ENCODE data around the gene LGSN.
"Not testable (repeated sequence)": the region's sequence is repeated elsewhere in the genome, so short reads cannot be mapped to it uniquely, and the experiment has no call there.

The LGSN gene

DNA sequence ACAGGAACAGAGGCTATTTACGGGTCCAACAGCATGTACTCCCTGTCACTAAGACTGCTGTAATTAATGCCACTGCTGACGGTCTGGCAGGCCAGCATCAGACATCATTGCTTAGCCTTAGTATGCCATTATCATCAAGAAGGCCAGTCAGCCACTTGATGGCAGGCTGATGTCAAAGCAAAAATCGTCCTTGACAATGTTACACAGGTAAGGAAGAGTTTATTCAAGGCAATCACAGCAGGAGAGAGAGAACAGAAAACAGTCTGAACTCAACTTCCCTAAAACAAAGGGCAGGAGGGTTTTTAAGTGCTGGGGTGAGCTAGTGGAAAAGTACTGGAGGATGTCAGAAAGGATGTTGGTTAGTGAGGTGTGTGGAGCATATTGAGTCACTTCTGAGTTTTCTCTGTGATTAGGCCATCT lies 83.4 kb downstream of the LGSN start:
- TF ChIP-seq, protein P1, sequence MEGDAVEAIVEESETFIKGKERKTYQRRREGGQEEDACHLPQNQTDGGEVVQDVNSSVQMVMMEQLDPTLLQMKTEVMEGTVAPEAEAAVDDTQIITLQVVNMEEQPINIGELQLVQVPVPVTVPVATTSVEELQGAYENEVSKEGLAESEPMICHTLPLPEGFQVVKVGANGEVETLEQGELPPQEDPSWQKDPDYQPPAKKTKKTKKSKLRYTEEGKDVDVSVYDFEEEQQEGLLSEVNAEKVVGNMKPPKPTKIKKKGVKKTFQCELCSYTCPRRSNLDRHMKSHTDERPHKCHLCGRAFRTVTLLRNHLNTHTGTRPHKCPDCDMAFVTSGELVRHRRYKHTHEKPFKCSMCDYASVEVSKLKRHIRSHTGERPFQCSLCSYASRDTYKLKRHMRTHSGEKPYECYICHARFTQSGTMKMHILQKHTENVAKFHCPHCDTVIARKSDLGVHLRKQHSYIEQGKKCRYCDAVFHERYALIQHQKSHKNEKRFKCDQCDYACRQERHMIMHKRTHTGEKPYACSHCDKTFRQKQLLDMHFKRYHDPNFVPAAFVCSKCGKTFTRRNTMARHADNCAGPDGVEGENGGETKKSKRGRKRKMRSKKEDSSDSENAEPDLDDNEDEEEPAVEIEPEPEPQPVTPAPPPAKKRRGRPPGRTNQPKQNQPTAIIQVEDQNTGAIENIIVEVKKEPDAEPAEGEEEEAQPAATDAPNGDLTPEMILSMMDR (IDR thresholded peaks at IDR 0.05; ENCODE audit: low read depth, low read length) = no peak
- H3K4me3 ChIP-seq (ENCODE audit: low read depth, low read length) = no peak overlapping the region

DNA sequence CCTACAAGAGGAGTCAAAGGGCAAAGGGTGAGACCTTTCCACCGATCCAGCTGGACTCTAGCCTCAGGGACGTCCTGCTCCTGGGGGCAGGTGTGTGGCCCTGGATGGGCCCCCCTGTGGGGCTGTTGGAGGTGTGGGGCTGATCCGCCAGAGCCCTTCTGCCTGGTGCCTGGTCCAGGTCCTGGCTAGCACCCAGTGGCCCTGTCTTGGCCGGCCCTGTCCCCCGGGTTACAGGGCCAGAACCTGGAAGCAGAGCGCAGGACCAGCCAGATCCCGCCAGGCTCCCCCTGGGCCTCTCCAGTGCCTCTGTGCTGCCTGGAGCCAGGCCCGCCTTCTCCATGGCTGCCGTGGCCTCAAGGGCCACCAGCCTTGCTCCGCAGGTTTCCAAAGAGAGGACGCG lies 89.3 kb downstream of the LGSN start:
- H3K4me3 ChIP-seq (ENCODE audit: low read depth, low read length) = not testable (repeated sequence)

DNA sequence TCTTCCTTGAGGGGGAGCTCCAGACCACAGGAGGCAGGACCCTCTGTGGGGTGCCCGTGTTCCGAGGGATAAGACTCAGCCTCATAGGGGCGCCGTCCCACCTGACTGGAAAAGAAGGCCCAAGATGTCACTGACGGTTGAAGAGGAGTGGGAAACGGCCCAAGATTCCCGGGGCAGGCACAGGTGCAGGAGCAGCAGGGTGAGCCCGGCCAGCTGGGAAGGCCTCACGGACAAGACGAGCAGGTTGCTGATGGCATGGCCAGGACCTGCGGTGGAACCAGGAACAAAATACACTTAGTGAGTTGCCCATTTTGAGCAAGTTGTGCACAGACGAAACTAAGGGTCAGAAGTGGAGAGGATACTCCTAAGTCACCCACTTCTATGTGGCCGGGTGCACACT lies 89.8 kb downstream of the LGSN start:
- H3K4me3 ChIP-seq (ENCODE audit: low read depth, low read length) = not testable (repeated sequence)

DNA sequence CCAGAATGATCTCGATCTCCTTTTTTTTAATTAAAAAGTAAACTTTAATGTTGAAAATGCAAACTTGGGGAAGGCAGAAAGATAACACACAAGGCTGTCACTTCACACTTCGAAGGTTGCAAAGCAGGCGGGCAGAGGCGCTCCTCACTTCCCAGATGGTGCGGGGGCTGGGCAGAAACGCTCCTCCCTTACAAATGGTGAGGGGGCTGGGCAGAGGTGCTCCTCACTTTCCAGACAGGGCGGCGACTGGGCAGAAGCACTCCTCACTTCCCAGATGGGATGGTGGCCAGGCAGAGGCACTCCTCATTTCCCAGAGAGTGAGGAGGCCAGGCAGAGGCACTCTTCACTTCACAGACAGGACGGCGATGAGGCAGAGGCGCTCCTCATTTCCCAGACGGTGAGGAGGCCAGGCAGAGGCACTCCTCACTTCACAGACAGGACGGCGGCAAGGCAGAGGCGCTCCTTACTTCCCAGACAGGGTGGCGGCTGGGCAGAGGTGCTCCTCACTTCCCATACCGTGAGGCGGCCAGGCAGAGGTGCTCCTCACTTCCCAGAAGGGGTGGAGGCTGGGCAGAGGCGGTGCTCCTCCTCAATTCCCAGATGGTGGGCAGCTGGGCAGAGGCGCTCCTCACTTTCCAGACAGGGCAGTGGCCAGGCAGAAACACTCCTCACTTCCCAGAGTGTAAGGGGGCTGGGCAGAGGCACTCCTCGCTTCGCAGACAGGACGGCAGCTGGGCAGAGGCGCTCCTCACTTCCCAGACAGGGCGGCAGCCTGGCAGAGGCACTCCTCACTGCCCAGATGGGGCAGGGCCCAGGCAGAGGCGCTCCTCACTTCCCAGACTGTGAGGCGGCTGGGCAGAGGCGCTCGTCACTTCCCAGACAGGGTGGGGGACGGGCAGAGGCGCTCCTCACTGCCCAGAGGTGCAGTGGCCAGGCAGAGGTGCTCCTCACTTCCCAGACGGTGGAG lies 91.6 kb downstream of the LGSN start:
- H3K4me3 ChIP-seq (ENCODE audit: low read depth, low read length) = not testable (repeated sequence)

DNA sequence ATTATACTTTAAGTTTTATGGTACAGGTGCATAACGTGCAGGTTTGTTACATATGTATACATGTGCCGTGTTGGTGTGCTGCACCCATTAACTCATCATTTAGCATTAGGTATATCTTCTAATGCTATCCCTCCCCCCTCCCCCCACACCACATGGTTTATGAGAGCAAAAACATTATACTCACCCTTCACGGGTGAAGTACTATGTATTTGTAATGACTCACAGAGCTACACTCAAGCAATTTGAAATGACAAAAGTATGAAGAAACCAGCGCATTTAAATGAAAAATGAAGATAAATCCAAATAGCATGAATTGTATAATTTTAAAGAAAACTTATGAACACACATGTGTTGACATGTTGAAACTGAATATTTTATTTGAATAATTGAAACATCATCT lies 93.8 kb downstream of the LGSN start:
- not testable (repeated sequence) for H3K4me3 ChIP-seq (ENCODE audit: low read depth, low read length)
